Erythroblast (primary cell): ENCODE data around the gene MACROD2.

Experiments
- DNase-seq, 2 experiments: peaks; one replicate each; lab custom pipeline; 2025; lab: John Stamatoyannopoulos, UW
- GATA1 ChIP-seq: IDR thresholded peaks from 2 replicates; pipeline ENCODE4 v1.6.1; 2011; ENCODE audit warnings: low read depth, mild to moderate bottlenecking, control low read depth, low read length, moderate library complexity
- POLR2A ChIP-seq: IDR thresholded peaks from 2 replicates; pipeline ENCODE4 v1.6.1; 2011; ENCODE audit warnings: mild to moderate bottlenecking, low read length

MACROD2 gene

DNA sequence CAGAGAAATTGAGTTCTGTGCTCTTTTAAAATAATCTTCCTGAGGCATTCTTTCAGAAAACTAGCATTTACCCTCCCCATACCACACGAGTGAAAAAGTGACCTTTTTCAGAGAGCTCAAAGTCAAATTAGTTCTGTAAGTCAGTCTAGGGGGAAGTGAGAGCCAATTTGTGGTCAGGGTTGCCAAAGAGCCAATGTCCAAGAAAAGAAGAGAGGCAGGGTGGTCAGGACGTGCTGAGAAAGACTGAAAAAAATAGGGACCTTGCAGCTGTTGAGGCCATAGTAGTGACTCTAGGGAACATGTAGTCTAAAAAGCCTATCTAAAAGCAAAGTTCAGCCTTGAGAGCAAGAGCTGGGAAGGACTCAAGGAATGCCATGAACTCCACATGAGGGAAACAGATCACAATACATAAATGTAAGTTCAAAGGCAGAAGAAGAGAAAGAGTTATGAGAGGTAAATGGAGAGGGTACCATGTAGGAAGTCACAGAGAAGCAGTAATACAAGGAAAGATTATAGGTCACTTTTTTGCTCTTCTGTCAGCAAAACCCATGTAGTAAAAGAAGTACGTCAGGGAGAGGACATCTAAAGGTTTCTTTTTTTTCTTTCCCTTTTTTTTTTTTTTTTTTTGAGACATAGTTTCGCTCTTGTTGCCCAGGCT lies 907.2 kb downstream of the MACROD2 start:
- no peak for TF ChIP-seq POLR2A
- TF ChIP-seq GATA1: no peak
- no peak for DNase-seq

DNA sequence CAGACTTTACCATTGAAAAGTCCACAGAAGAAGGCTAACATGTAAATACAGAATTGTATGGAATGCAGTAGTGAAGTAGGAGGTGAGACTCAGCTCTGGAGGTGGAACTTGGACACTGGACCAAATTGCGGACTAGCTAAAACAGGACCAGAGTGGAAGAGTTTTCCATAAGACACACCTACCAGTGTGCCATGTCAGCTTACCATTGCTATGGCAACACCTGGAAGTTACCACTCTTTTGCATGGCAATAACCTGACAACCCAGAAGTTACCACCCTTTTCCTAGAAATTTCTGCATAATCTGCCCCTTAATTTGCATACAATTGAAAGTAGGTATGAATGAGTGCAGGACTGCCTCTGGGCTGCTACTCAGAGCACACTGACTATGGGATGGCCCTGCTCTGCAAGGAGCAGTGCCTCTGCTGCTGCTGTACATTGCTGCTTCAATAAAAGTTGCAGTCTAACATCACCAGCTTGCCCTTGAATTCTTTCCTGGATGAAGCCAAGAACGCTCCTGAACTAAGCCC lies 911.7 kb downstream of the MACROD2 start:
- no peak for TF ChIP-seq POLR2A
- TF ChIP-seq GATA1: no peak
- no peak for DNase-seq

DNA sequence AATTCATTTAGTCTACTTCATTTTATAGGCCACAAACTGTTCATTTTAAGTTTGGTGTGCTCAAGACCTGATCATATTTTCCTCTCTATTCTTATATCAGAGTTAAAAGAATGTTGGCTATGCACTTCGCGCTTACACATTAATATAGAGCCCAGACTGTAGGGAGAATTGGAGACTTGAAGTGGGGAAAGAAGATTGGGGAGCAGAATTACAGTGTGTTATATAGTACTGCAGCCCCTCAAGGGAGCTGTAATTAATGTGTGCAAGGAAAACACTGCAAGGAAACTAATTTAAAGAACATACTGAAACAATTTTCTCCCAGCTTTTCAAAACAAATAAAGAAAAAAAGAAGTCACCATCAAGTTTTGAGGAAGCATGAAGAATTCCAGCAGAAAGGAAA lies 914.8 kb downstream of the MACROD2 start:
- TF ChIP-seq POLR2A: no peak
- no peak for TF ChIP-seq GATA1
- DNase-seq: no peak

DNA sequence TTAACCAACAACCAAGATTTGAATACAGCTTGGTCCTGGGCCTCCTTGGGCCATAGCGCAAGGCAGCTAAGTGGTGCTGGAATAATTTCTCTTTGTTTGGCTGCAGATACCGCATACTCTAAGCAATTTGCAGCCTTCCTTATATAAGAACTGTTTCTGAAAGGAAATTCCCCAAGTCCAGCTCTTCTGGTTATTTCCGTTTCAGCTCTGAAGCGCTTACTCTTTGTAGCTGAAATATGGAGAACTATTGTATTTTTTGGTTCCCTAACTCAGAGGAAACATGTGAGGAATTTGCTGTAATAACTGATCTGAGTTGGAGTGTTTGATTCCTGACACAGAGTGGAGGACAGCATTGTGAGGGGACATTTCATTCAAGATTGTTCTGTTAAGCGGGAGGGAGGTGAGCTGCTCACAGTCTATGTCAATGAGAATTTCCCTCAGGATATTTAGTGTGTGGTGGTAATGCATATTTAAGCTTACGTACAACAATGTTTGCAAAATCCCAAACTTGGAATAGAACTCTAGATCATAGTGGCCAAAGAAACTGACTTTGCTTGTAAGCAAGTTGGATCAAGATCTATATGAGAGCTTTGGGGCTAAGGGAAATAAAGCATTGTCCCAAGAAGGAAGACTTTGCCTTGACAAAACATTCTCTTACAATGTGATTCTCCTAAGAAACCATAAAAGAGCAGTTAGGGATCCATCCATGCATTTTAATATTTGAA lies 918.7 kb downstream of the MACROD2 start:
- TF ChIP-seq GATA1 (no peak), POLR2A (no peak)
- no peak for DNase-seq

DNA sequence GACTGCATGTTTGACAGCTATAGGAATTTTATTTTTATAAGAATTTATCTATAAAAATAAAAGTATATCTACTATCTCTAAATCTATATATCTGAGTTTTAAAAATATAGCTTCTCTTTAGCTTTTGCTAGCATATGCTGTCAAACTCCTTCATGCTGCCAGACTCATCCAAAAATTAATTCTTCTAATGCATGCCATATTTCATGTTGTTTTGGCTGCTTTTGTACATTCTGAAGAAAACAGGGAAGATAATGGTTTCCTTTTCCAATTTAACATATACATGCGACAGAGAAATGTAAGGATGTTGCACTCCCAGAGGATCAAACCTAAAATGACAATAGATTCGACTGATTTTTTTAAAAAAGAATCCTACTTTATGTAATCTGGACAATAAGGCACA lies 919.3 kb downstream of the MACROD2 start:
- DNase-seq: no peak
- TF ChIP-seq GATA1 (no peak), POLR2A (no peak)

DNA sequence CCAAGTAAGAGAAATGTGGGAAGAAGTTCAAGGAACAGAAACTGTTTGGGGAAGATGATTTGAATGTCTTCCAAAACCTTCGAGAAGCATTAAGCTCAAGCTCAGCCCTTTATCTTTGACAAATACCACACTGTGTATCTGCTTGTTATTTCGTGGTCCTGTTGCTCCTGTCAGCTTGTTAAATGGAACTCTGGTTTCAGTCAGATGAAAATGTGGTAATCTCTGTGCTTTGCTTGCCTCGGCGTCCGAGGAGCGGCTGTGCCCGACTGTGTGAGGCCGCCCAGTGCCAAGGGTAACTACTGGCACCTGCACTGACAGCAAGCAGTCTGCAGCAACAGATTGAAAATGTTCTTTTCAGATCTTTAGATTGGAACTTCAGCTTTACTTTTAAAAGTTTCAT lies 920.0 kb downstream of the MACROD2 start:
- no peak for TF ChIP-seq GATA1
- no peak for TF ChIP-seq POLR2A
- no peak for DNase-seq

DNA sequence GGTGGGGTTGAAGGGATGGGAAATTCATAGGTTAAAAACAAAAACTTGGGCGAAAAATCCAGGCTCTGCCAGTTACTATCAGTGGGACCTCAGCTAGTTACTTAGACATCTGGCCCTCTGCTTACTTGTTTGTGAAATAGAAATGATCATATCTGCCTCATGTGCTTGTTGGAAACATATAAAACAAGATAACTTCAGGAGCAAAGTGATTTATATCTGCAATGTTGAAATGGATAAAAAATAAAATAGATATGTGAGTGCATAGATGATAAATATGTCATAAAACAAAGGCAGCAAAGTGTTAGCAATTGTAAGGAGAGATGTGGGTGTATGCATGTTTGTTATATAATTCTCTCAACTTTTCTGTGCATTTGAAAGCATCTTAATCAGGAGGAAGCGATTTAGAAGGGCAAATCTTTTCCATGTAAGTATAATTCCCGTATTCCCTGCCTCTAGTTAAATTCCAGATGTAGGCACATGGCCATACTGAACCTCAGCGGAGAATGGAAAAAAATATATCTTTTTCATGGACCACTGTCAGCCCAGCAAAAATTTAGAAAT lies 921.1 kb downstream of the MACROD2 start:
- TF ChIP-seq GATA1 (no peak), POLR2A (no peak)

DNA sequence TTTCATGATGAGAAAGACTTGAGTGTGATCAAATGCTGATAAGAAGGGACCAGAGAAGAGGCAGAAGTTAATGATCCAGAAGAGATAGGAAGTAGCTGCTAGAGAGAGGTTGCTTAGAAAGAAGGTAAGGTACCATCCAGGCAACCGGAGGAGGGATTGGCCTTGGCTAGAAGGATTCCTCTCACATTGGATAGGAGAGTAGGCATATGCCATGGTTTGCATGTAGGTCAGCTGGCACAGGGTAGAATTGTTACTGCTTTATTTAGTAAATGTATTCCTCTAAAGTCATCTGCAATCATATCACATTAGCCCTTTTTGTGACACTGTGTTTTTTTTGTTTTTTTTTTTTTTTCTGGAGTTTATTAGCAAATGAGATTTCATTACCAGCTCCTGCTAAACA lies 923.0 kb downstream of the MACROD2 start:
- DNase-seq: no peak
- no peak for TF ChIP-seq GATA1
- TF ChIP-seq POLR2A: no peak

More for the DNA sequence above, 921.1 kb downstream of the MACROD2 start:
- DNase-seq: no peak

DNA sequence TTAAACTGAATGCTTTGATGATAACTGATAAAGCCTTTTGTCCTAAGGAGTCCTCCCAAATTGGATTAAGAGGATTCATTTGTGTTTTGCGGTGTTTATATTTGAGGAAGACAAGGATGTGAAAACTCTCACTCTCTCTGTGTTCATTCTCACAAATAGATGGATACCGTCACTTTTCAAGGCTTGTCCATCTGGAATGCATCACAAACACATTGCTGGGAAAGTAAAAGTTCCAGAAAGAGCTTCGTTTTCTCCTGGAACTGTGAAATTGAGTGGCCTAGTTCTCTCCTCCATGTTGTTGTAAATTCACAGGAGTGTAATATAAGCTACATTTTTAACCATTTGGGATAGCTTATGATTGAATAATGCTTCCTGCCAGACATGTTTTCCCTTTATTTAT lies 923.7 kb downstream of the MACROD2 start:
- no peak for TF ChIP-seq GATA1
- no peak for TF ChIP-seq POLR2A
- DNase-seq: no peak

DNA sequence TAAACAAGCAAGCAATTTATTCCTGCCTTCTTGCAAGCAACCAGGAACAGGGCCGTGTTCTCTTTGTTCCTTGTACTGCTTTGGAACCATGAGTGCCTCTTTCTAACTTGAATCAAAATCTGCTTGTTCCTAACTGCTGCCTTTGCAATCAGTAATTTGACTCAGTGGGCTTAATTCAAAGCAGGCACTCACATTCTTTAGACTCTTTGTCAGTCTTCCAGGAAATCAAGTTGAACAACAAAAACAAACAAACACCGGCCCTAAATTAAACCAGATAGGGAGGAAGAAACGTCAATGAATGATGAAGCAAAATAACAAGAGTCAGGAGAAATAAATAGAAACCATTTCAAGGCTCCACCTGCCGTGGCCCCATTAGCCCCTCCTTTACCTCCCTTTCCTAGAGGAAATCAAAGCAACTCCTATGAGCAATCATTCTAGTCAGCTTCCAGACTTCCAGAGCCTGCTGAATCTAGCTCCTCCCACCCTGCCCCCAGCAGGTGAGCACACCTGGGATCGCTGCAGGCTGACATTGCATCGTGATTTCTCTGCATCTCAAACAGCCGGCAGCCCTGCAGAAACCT lies 924.3 kb downstream of the MACROD2 start:
- no peak for DNase-seq
- TF ChIP-seq POLR2A: no peak

DNA sequence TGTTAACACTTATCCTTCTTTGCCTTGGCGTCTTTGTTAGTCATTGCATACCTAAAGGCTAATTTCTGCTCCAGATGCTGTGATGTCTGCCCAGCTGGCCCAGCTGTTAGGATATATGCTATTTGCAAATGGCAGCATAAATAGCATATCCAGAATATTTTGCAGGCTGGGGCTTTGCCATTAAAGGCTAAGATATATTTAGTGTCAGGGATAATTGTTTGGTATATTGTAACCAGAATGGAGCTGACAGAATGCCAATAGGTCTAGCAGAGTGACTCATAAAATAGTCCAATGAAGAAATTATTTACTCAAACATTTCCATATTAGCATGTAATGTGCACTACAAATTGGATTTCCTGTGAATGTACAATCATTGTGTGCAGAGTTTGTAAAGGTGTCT lies 926.2 kb downstream of the MACROD2 start:
- no peak for TF ChIP-seq GATA1
- no peak for TF ChIP-seq POLR2A
- DNase-seq: no peak

DNA sequence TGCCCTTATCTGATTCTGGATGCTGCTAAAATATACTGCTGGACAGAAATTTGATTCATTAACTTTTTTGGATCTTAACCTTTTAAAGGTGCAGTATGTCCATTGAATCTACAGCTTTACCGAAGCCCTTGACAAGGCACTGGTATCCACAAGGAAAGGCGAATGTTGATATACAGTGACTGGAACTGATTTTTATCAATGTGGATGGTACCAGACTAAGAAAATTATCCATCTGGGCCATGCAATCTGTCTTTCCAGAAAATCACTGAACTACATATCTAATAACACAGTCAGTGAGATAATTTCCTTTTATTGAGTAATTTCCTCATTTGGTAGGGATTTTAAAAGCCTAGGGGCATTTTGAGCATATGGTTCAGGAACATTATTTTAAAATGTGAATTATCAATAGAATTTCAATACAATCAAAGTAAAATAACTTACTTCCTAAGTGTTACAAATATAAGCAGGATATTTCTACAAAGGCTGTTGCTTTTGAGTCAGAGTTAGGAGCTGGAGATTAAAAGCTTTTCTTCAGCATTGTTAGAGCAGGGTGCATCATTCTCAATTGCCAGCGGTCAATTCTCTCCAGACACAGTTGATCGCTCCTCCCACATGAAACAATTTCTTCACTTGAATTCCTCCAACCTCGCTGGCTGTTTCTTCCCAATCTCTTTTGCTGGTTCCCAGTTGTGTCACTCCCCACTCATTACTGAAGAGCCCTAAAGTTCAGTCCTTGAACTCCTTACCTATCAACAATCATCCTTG lies 927.4 kb downstream of the MACROD2 start:
- TF ChIP-seq POLR2A (no peak), GATA1 (no peak)
- DNase-seq: no peak

DNA sequence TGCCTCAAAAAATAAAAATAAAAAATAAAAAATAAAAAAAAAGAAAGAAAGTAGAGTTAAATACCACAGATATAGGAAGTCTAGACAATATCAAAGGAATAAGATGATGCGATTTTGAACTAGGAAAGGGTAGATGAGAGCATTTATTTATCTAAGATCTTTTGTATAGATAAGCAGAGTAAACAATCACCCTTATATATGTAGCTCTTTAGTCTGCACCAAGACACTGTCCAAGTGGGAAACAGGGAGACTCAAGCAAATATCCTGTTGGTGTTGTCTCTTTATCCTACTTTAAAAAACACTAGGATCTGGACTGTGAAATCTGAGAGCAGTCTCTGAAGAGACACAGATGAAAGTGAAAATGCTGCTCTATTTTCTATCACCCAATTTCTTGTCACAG lies 929.1 kb downstream of the MACROD2 start:
- DNase-seq: no peak
- TF ChIP-seq POLR2A (no peak), GATA1 (no peak)
